GM18511 (cell line): ENCODE measurements around the gene PHLDA3.

ENCODE experiments used
- ATAC-seq: cut with Tn5 transposase; IDR thresholded peaks from one replicate; pipeline ENCODE4 v1.9.1; 2021; ENCODE audit warnings: mild to moderate bottlenecking, moderate library complexity; ENCODE audit not compliant: unreplicated experiment

Gene PHLDA3

DNA sequence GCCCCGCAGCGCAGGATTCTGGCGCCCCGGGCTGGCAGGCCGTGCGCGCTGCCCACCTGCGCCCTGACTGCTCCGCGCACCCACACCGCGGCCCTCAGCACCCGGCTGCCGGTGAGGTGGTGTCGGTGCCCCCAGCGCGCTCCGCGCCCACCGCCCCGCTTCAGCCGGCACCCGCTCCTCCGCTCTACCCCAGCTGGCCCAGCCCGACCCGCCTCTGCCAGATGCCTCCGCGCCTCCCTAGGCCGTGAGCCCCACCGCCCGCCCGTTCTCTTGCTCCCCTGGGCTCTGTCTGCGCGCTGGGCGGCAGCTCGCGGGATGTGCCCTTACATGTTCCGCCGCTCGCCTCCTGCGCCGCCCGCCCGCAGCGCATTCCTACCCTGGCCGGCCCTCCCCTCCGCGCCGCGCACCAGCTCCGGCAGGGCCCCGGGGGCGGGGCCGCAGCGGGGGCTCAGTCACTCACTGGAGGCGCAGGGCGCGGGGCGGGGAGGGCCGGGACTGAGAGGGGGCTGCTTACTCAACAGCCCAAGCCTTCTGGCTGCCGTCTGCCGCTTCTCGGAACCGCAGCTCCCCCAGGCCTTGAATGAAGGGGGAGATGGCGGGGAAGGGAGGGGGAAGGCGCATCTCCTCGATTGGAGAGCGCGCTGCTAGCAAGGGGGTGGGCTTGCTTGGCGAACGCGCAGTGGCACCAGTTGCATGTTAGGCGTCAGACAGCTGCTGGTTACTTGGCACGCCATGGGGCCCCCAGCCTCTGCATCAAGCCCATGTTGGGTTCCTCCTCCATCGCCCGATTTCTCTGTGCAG lies at the start of gene PHLDA3:
PHLDA3 (minus strand) TSS at position 345 of the 801 bp plus-strand sequence. CDS start 402 bp downstream, outside the sequence.
- ATAC-seq, result peak; percentile 84

DNA sequence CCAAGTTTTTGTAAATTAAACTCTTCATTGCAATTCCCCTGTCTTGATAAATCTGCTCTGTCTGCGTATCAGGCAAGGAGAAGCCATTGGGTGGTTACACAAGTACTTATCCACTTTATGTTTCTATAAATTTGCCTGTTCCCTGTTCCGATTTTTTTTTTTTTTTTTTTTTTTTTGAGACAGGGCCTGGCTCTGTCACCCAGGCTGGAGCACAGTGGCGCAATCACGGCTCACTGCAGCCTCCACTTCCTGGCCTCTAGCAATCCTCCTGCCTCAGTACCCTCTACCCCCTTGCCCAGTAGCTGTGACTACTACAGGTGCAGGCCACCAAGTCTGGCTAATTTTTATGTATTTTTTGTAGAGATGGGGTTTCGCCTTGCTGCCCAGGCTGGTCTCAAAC lies 49.1 kb upstream of the PHLDA3 start:
- no peak for ATAC-seq

DNA sequence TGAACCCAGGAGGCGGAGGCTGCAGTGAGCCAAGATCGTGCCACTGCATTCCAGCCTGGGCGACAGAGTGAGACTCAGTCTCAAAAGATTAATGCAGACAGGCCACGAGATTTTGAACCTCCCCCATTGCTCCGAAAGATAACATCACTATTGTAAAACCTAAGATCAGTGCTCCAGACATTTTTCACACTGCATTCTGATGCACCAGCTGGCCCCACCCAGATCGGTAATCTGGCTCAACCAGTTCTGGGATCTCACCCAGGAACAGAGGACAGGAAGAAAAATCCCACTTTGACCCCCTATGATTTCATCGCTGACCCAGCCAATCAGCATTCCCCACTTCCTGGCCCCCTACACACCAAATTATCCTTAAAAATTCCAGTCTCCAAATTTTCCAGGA lies 48.6 kb upstream of the PHLDA3 start:
- ATAC-seq, result no peak

DNA sequence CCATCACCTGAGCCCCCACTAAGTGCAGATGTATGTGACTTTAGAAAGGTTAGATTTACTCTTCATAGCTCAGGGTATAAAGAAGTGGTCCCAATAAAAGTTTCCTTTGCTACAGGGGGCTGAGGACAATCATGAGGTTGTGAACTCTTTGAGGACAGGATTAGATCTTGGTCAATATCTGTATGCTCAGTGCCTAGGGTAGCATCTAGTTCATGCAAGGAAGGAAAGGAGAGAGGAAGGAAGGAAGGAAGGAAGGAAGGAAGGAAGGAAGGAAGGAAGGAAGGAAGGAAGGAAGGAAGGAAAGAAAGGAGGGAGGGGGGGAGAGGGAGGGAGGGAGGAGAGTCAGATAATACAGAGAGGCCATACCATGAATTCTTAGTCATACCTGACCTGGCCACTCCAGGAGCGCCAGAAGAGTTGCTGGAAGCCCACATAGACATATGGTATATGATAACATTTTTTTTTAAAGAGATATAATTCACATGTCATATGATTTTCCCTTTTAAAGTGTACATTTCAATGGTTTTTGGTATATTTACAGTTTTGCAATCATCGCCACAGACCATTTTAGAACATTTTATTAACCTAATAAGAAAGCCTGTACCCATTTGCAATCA lies 47.6 kb upstream of the PHLDA3 start:
- no peak for ATAC-seq

DNA sequence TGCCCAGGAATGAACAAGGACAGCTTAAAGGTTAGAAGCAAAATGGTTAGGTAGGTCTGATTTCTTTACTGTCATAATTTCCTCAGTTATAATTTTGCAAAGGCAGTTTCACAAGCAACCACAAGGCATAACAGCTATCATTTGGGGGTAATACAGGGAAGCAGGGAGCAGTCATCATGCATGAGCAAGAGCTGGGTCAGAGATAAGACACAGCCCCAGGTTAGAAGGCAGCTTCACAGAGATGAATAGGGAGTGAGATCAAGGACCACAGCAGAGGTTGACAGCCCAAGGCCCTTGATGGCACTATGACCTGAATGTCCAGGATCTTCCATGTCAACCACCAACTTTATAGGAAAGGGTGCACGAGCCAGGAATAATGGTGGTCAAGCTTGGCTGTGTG lies 46.9 kb upstream of the PHLDA3 start:
- no peak for ATAC-seq

GRCh38 chr1:201515062-201515750 lies 46.2 kb upstream of the PHLDA3 start:
- ATAC-seq, result no peak

DNA sequence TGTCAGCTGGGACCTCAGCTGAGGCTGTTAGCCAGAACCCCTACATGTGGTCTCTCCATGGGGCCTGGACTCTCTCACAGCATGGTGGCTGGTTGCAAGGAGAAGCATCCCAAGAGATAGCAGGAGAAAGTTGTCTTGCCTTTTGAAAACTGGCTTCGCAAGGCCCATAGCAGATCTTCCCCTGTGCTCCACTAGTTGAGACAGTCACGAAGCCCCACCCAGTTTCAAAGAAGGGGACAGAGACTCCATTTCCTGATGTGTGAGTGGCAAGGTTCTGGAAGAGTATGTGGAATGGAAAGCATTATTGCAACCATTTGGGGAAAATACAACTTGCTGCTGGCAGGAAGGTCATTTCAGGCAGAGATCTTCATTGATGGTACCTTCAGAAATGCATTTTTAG lies 45.5 kb upstream of the PHLDA3 start:
- no peak for ATAC-seq

DNA sequence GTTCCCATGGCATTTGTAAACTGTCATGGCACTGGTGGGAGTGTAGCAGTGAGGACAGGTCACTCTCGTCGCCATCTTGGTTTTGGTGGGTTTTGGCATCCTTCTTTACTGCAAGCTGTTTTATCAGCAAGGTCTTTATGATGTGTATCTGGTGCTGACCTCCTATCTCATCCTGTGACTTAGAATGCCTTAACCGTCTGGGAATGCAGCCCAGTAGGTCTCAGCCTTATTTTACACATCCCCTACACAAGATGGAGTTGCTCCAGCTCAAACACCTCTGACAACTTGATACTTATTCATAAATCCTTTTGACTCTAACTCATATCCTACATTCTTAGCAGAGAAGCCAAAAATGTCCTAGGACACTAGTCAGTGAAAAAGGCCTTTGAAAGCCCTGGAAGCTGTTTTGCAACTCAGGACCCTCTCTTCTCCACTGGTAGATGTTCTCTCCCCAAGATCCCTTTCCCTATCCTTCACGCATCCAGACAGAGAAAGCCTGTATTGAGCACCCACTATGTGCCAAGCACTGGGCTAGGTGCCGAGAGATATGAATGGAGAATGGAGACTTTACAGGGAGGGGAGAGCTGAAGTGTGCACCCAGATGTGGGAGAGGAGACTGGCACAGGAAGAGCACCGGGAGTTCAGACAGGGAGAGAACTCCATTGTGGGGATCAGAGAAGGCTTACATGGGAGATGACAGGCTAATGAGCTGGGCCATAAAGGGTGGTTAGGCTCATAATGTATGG lies 44.7 kb upstream of the PHLDA3 start:
- ATAC-seq, result no peak

GRCh38 chr1:201511941-201512539 lies 43.1 kb upstream of the PHLDA3 start:
- no peak for ATAC-seq

DNA sequence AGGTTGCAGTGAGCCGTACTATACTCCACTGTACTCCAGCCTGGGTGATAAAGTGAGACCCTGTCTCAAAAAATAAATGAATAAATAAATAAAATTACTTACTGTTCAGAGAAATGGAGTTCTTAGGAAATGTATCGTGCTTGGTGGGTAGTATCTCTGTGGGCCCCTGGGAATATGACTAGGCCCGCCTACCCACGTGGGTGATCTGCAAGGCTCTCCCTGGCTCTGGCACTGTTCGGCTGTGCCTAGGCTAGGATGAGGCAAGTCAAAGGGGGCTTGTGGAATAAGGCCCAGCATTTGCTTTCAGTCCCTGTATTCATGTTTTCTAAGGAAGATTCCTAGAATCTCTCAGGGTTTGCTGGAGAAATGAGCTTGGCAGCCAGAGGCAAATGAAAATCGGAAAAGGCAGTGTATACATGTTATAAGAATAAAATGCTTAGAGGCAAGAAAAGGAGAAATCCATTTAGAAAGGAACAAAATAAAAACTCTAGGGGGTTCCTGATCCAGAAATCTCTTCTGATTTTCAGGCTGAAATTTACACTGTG lies 42.5 kb upstream of the PHLDA3 start:
- ATAC-seq, result no peak

- no peak for ATAC-seq
Measured at GRCh38 chr1:201510734-201511133, 41.7 kb upstream of the PHLDA3 start.

GRCh38 chr1:201509601-201510374 lies 40.8 kb upstream of the PHLDA3 start:
- no peak for ATAC-seq

DNA sequence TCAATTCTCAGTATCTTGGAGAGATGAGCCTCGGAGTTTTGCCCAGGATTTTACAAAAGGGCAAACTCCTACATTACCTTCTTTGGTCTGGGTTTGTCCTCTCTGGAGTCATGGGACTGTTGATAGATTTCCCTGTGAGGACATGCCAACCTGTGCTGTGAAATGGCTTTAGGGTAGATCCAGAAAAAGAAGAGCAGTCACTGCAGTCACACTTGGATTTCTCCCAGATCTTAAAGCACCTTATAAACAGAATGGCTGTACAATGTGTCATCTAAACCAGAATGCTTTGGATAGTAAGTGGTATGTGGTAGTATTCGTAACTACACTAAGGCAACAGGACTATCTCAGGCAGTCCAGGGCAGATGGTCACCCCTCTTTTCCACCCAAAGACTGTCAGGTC lies 39.8 kb upstream of the PHLDA3 start:
- ATAC-seq, result no peak

DNA sequence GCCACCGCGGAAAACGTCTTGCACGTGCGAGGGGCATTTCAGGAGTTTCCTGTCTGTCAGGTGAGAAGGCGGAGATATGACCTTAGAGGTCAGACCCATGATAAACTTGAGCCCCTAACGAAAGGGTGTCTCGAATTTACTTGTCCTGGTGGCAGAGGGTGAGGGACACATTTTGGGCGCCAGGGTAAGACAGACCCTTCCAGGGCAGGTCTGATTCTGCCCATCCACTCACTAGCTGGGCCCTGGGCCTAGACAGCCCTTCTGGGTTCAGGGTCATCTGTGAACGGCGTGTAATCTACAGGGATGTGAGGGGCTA lies 38.3 kb upstream of the PHLDA3 start:
- peak; percentile 20 for ATAC-seq

DNA sequence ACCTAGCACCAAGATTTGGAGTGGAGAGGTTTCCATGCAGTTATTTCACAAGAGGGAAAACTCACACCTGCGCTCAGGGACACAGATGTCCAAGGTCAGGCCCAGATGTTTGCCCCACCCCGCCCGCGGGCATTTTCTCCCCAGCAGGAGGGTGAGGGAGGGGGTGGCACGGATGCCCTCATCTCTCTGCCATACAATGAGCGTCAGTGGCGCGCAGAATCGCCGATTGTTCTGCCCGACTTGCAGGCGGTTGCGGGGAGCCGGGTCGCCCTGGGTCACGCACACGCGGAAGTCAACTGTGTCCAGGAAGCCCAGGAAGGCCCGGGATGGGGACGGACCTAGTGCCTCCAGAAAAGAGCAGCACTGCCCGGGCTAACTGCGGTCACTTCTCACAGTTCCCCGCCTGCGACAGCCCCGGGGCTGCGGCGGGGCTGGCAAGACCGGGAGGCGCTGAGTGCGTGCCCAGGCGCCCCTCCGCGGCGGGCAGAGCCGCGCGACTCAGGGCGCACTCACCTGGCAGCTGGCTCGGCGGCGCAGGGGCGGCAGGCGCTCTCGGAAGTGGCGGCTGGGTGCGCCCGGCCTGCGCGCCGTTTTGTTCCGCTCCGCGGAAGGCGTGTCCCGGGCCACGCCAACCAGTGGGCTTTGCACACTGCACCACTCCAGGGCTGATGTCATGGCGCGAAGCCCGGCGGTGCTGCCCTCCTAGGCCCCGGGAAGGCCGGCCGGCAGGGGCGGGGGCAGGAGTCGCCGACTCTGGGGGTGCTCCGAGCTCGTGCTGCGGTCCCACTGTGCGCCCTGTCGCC lies 37.8 kb upstream of the PHLDA3 start, which contains the start of gene CSRP1:
CSRP1 (minus strand) TSS at position 567 of the 803 bp plus-strand sequence. CDS start 10,820 bp downstream, outside the sequence.
- ATAC-seq, result peak; percentile 93

DNA sequence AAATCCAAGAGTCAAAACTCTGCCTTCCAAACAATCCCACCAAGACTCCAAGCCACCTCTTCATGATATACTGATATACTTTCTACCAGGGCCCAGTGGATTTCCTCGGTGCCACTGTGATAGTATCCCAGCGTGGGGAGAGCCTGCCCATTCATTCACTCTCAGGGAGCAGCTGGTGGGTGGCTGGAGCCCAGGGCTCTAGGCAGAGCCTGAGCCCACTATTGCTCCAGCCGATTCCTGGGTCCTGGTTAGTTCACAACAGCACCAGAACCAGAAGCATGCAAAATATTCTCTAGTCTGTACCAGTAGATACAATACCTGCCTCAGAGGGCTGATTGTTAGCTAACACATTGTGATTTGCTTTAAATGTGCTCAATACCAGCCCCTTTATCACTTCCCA lies 37.1 kb upstream of the PHLDA3 start:
- no peak for ATAC-seq

DNA sequence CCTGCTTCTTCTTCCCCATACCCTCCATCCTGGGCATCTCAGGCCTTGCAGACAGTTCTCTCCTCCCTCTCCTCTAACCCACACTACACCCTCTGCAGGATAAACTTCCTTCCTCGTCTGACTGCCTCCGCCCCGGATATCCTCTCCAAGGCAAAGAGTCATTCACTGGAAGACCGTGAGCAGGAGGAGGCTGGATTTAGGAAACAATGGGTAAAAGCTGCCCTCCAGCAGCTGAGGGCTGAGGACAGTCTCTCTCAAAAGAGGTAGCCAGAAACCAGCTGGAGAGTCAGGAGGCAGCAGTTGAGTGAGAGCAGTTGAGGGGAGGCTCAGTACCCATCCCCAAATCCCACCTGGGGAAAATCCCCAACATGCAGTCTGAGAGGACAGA lies 36.5 kb upstream of the PHLDA3 start:
- no peak for ATAC-seq

DNA sequence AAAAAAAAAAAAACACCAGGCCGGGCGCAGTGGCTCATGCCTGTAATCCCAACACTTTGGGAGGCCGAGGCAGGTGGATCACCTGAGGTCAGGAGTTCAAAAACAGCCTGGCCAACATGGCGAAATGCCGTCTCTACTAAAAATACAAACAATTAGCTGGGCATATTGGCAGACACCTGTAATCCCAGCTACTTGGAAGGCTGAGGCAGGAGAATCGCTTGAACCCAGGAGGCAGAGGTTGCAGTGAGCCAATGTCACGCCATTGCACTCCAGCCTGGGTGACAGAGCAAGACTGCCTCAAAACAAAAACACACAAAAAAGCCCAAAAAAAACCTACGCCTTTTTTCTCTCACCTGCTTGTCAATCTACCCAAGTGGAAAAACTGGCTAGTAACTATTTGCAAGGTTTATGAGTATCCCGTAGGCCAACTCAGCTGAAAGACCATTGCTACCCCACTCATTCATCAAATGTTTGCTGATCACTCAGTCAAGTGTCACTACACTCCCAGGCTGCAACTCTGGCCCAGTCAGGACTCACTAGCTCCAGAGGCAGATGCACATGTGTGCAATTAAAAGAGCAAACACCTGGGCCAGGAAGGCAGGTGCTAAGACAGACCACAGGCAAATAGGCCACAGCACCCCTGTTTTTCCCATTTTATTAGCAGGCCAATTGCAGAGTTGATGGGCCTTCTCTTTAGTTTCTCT lies 36.0 kb upstream of the PHLDA3 start:
- no peak for ATAC-seq
